UCSD-AML1 (cell line): Measurements from ENCODE around the gene PPP4R4.

Source experiments
- DNase-seq: peaks from one replicate; lab custom pipeline; 2025; ENCODE audit not compliant: unreplicated experiment; lab: John Stamatoyannopoulos, UW

PPP4R4 gene, protein sequence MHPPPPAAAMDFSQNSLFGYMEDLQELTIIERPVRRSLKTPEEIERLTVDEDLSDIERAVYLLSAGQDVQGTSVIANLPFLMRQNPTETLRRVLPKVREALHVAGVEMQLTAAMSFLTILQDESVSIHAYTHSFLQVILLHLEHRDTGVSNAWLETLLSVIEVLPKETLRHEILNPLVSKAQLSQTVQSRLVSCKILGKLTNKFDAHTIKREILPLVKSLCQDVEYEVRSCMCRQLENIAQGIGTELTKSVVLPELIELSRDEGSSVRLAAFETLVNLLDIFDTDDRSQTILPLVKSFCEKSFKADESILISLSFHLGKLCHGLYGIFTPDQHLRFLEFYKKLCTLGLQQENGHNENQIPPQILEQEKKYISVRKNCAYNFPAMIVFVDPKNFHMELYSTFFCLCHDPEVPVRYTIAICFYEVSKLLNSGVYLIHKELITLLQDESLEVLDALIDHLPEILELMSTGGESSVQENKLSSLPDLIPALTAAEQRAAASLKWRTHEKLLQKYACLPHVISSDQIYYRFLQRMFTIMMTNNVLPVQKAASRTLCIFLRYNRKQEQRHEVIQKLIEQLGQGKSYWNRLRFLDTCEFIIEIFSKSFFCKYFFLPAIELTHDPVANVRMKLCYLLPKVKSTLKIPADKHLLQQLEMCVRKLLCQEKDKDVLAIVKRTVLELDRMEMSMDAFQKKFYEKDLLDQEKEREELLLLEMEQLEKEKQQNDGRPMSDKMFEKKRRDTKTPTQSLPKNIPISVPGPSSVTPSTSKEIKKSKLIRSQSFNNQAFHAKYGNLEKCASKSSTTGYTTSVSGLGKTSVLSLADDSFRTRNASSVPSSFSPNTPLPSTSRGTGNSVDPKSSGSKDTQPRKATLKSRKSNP

DNA sequence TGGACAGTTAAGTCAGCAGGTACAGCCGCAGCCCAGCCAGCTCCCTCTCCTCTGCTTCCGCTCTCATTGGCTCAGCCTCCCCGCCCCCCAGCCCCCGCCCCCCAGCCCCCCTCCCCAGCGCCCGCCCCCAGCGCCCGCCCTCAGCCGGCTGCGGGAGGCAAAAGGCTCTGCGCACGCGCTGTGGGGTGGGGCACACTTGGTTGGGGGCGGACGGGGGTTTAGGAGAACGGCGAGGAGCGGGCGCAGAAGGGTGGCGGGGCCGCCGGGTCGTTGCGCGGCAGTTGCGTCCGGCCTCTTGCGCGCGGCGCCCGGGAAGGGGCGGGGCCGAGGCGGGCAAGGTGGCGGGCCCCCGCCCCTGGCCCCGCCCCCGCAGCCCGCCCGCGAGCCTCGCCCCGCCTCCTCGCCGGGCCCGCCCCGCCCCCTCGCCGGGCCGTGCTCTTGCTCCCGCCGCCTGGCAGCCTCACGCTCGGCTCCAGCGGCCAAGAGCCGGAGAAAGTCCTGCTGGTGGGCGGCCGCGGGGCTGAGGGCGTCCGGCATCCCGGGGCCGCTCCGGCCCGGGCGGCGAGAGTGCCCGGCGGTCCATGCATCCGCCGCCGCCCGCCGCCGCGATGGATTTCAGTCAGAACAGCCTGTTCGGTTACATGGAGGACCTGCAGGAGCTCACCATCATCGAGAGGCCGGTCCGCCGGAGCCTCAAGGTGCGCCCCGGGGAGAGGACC, at the start of gene PPP4R4:
TSS of gene PPP4R4 (plus strand) at position 438 of the 719 bp plus-strand sequence. CDS start at position 582, 144 bp downstream.
- peak; percentile 83 for DNase-seq

DNA sequence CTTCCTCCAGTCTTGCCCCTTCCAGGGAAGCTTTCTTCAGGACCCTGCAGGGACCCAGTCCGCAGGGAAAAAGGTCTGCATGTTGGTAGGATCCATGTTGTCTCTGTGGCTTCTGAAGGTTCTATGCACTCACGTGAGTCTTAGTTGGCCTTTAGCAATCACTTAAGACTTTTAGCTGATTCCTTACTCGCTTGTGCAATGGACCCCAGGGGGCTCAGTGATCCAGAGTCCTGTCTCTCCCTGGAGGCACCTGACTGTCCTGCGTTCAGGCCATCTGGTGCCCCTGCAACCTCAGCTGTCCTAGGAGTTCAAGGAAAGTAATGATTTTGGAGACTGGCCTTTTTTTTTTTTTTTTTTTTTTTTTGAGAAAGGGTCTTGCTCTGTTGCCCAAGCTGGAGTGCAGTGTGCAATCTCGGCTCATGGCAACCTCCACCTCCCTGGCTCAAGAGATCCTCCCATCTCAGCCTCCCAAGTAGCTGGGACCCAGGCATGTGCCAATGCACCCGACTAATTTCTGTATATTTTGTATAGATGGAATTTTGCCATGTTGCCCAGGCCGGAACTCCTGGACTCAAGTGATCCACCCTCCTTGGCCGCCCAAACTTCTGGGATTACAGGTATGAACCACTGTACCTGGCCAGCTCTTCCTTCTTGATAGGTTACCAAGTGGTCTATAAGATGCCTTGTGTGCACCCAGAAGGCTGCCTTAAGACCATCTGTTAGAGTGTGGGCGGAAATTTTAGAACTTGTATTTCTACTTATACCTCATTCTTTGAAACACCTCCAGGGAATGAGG, 49.3 kb upstream of the PPP4R4 start:
- DNase-seq, result no peak

DNA sequence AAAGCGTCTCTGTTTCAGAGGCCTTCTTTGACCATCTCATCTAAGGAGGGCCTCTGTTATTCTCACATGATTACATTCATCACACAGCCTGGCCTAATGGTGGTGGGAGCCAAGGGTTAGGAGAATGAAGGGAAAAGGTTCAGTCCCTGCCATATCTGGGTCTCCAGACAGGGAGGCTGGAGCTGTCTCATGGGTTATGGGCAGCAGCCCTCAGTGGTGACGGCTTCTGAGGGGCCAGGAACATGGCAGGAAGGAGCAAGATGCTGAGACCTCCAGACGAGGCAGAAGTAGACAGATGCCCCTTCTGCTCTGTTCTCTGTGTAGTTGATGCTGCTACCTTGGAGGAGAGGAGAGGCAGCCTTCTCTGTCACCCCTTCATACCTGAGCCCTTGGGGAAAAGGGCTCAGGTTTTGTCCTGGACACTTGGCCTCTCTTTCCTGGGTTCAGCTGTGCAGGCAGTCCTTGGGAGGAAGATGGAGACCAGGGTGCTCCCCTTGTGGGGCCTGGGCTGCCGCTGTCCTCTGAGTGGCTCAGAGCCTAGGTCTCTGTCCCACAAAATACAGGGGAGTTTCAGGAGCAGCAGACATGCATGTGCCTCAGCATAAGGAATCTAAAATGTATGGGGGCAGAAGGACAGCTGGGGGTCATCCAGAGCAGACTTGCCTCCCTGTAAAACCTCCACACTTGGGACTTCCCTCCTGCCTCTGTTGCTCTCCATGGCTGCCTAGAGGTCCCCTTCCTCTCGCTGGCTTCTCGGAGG, 48.3 kb upstream of the PPP4R4 start:
- no peak for DNase-seq

DNA sequence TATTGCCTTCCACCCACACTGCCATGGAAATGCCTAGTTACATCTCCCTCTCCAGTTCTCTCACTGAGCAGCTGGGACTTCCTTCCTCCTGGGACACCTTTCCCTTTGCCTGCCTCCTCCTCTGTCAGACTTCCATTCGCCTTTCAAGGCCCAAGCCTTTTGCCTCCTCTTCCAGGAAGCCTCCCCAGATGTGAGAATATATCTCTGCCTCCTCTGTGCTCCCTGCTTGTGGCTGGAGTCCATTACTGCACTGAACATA, 47.8 kb upstream of the PPP4R4 start:
- DNase-seq, result no peak

DNA sequence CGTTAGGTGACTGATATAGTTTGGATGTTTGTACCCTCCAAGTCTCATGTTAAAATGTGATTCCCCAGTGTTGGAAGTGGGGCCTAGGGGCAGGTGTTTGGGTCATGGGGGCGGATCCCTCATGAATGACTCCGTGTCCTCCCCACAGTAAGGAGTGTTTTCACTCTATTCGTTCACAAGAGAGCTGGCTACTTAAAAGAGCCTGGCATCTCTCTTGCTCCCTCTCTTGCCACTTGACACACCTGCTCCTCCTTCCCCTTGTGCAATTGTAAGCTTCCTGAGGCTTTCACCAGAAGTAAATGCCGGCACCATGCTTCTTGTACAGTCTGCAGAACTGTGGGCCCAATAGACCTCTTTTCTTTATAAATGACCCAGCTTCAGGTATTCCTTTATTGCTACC, 47.3 kb upstream of the PPP4R4 start:
- DNase-seq, result no peak

DNA sequence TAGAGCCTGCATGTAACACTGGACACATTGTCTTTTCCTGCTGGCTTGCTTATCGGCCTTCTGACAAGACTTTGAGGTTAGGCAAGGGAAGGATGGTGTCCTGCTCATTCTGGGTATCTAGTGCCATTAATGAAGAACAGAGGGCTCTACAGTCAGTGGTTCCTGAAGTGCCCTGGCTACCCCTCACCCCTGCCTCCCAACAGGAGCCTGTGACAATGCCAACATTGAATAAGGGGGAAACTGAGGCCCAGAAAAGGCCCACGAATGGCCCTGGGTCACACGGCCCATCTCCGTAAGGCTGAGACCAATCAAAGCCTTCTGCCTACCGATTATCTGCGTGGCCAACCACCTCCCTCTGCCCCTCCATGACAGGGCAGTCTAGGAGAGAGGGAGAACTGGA, 46.8 kb upstream of the PPP4R4 start:
- DNase-seq, result no peak

DNA sequence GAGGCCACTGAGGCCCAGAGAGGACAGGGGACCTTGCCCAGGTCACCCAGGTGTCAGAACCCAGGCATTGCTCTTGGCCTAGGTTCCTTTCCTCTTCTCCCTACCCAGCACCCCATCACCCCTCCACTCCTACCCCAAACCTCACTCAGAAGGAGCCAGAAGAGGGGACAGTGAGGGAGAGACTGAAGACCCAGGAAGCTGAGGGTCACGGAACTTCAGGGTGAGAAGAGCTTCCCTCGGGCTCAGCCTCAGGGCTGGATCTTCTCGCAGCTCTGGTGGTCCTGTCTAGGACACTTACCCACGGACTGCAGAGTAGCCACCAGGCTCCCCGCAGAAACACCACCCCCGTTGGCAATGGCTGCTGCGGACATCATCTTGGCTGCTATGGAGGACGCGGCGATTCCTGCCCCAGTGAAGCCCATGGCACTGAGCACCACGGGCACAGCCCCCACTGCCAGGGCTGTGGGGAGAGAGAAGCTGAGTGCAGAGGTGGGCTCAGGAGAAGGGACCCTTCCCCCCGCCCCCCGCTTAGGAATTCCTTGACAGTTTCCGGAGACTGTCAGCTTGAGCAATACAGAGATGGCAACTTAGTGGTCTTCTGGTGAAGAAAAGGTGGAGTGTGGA, 45.8 kb upstream of the PPP4R4 start:
- DNase-seq, result no peak

DNA sequence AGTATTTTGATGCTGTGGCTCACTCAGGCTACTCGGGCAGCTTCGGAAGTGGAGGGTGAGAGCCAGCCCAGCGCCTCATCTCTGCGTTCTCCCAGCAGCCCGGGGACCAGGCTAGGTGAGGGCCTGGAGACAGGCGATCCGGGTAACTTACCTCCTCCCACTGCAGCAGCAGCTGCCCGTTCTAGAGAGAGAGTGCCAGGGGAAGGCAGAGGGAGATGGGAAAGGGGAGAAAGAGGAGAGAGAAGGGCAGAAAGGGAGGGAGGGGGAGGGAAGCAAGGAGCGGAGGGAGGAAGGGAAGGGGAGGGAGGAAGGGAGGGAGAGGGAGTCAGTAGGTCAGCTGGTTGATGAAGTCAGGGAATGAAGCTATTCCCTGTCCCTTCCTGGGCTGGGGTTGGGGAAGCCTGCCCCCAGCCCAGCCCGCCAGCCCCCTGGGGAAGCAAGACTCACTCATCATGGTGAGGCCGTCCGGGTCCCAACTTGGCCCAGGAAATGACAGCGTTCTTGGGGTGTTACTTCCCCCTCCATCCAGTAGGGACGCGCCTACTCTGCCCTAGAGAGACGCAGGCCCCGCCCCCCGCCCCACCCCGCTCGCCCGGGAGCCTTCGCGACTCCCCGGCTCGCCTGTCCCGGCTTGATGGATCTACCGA, 44.9 kb upstream of the PPP4R4 start, which contains the start of gene IFI27L2:
TSS of gene IFI27L2 (minus strand) at position 494 of the 647 bp plus-strand sequence. CDS start at position 454, 40 bp downstream.
- DNase-seq, result peak; percentile 80

DNA sequence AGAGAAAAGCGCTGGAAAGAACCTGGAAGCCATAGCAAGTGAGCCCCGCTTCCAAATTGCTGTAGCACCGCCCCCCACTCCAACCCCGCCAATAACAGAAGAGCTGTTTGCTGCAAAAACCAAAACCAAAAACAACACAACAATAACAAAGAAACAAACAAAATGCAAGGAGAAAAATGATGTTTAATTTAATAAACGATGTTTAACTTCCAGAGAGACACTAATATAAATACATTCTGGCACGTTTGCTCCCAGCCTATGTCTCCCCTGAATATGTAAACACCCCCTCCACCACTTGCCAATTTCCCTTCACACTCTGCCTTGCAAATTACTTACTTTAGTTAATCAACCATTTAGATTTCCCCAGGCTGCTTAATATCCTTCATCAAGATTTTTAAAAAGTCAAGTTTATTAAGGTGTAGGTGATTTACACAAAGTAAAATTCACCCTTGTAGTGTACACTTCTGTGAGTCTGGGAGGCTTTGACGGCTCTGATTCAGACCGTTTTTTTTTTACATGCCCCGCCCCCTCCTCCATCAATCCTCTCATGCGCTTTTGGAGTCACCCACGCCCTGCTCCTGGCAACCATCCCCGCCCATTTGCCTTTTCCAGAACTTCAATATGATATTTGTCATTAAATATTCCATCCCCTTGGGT, 44.2 kb upstream of the PPP4R4 start:
- no peak for DNase-seq

DNA sequence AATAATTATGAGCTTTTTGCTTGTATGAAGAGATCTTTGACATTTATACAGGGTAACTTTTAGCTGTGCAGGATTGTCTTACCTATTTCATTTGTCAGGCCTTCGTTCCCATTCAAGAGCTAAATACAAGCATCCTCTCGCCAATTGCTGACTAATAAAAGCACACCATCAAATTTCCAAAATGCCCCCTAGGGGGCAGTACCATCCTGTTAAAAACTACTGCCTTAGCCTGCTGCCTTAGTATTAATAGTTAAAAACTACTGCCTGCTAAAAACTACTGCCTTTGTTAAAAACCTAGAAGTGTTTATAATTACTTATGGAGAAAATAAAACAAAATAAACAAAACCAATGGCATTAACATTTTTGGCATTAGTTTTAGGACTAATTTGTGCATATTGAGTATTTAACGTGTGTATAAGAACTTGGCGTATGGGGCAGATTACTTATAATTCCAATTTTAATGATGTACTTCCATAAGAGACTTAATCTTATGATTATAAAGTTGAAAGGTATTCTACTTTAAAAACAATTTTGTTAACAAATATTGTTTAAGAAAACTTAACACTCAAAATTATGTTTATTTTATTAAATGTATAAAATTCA, 41.7 kb upstream of the PPP4R4 start:
- DNase-seq, result no peak

DNA sequence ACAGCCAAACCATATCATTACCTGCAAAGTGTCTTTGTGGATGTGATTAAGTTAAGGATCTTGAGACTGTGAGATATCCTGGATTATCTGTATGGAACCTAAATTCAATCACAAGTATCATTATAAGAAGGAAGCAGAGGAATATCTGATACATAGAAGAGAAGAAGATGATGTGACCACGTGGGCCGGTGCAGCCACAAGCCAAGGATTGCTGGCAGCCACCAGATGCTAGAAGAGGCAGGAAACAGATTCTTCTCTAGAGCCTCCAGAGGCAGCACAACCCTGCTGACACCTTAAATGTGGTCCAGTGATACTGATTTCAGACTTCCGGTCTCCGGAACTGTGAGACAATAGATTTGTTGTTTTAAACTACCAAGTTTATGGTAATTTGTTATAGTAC, 38.6 kb upstream of the PPP4R4 start:
- no peak for DNase-seq

DNA sequence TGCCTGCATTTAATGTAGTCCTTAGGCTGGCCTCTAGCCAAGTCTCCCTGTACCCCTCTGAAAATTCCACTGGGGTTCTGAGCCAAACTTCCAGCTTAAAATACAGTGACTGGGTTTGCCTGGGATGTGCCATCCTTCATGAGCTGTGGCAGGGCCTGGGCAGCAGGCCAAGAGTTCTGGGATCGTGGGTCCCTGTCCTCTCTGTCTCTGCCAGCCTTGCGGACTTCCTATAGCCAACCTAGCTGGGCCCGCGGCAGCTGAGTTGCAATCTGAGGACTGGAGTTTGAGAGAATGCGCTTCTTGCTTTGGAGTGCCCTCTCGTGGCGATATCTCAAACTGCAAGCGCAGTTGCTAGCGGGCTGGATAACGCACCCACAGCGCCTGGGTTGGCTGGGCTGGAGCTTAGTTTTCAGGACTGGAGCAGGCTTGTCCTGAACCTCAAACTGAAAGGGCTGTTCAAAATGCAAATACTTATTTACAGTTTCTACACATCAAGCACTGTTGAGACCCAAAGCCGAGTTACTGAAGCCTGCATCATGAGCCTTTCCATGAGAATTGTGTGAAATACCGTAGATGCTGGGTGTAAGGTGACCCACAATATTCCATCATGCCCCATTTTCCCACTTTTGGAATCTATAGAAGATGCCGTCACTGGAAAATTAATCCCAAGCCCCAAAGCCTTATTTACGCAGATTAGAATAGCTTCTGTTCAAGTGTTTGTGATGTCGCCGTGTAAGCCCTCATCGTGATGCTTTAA, 37.4 kb upstream of the PPP4R4 start:
- peak; percentile 80 for DNase-seq

DNA sequence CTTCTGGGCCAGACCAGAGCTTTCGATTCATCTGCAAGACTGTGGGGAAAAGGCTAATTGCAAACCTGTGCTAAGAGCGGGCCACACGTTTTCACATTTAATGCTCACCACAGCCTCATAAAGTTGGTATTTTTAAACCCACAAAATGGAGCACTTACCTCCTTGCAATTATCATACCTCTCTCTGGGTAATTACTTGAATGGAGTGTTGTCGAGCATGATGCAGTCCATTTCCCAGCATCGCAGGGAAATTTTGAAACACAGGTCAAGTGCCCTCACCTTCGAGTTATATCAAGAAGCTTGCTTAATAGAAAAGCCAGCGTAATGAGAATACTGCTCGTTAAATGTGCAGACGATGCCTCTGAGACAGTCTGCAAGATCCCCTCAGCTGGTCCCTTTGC, 35.9 kb upstream of the PPP4R4 start:
- DNase-seq, result no peak

DNA sequence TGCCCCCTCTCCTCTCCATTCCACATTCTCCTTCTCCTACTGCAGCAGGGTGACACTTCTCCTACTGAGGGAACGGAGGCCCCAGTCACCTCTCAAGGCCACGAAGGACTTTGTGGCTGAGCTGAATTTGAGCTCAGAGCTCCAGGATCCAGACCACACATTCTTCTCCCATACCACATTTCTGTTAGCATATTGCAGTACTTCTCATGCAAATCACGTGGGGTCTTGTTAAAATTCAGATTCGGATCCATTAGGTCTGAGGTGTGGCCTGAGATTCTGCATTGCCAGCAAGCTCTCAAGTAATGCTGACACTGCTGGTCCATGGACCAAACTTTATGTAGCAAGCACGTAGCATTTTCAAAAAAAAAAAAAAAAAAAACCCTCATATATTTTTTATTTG, 35.1 kb upstream of the PPP4R4 start:
- DNase-seq, result no peak

DNA sequence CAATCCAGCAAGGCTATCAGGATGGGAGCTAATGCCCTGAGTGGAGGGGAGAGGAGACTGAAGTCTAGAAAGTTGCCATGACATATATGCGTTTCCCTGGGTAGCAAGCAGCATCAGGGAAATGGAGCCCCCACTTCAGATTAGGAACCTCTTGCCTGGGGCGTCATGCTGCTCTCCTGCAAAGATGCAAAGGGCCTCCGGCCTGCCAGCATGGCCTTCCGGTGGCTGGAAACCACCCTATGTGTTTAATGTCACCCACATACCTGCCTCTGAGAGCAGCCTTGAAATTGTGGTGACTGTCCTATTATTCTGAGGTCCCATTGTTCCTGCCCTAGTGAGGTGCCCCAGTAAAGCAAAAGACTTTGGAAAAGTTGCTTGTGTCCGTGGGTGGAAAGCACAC, 34.7 kb upstream of the PPP4R4 start:
- no peak for DNase-seq

DNA sequence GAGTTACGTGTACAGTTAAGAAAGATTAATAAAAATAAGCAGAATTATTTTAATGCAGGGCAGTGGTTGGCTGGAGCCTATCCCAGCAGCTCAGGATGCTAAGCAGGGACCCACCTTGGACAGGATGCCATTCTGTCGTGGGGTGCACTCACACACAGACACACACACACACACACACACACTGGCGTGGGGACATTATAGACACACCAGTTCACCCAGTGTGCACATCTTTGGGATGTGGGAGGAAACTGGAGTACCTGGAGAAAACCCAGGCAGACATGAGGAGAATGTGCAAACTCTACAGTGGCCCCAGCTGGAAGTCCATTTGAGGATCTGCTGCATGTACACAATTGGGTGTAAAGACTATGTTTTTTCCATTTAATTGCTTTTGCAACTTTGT, 31.9 kb upstream of the PPP4R4 start:
- DNase-seq, result no peak

DNA sequence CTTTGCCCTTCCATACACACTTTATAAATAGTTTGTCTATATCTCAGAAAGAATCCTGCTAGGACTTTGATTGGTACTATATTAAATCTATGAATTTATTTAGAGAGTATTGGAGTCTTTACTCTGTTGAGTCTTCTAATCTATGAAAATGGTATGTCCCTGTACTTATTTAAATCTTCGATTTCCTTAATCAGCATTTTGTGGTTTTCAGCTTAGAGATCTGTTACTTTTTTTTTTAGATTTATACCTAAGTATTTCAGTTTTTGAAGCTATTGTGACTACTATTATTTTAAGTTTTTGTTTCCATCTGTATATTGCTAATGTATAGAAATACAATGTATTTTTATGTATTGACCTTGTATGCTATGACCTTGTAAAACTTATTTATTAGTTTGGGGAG, 31.3 kb upstream of the PPP4R4 start:
- DNase-seq, result no peak

DNA sequence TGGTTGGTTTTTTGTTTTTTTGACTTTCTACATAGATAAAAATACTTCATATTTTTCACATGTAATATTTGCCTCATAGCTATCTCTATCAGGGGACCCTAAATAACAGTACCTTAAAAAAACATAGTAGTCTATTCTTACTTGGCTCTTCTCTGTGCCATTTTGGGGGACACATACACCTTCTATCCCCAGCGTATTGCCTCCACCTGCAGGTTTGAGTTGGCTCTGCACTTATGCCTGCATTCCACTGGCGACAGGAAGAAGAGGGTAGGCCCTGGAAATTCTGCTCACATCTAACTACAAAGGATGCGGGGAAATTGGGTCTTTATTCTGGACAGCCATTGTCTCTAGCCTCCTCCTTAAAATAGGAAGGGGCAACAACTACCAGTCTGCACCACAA, 30.9 kb upstream of the PPP4R4 start:
- no peak for DNase-seq
